Left forelimb (tissue), 1 donor: ENCODE data around the gene YIPF5.
A peak's percentile ranks its signal among the peaks of the same experiment; 100 is the strongest.

Source experiments
- DNase-seq: peaks from one replicate; pipeline ENCODE4 v3.0.0-alpha.2; 2018; ENCODE audit warnings: low spot score

The YIPF5 gene

DNA sequence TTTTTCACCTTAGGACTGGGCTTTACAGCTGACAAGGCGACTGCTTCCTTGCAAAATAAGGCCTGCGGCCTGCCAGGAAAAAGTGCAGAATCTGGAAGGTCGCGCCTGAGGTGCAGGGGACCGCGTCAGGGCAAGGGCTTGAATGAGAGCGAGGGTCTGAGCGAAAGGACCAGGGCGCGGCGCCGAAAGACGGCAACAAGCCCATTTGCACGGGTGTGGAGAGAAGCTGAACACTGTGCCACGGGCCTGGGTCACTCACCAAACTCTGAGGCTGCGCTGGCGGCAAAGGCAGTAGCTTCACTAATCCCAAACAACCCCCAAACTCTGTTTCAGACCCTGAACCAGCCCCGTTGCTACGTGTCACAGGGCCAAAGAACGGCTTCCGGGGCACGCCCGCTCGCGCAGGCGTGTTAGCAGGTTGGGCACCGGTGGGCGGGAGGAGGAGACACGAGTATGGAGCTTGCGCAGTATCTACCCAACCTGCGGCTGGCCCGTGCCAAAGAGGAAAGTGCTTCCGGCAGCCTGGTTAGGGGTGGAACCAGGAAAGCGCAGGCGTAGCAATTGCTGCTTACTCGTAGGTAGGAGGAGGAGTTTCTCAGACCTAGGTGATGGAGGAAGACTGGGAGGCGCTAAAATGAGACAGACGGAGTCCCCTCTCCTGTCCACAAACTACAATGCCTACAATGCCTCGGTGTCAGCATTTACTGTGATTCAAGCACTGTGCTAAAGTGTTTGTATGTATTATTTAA lies at the start of gene YIPF5, which contains the start of gene KCTD16:
Gene YIPF5 (minus strand): TSS at position 384 of the 749 bp plus-strand sequence. CDS start 704 bp downstream, outside the sequence.
Gene KCTD16 (plus strand): TSS at position 598 of the 749 bp plus-strand sequence.
- DNase-seq = peak; percentile 96

DNA sequence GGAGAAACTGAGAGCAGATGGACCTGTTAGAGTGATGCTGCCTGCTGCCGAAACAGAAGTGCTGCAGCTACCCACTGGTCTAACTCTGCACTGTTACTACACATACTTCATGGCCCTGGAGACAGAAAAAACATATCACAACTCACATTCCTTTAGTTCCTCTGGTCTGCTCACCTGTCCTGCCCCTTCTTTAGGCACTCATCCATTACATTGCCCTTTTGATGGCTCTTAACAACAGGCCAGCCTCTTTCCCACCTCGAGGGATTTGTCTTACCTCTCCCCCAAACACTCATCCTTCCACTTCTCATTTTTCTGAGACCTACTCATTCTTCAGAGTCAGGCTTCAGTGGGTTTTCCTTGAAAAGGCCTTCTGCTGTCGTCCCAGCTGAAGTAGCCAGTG lies 49.4 kb upstream of the YIPF5 start:
- no peak for DNase-seq

DNA sequence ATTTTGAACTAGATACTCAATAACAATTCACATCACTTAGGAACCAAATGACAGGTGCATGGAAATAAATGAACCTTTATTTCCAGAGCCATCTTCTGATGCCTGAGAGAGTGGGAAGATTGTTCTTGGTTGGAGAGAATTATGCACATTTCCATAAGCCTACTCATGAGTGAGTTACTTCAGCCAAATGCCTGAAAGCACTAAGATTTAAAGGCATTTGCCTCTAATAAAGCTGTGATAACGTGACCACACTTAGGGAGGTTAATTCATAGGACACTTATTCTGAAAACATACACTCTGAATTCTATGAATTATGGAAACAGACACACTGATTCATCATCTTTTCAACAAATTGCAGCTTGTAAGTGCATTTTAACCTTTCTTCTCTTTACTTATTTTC lies 40.2 kb upstream of the YIPF5 start:
- DNase-seq = no peak

DNA sequence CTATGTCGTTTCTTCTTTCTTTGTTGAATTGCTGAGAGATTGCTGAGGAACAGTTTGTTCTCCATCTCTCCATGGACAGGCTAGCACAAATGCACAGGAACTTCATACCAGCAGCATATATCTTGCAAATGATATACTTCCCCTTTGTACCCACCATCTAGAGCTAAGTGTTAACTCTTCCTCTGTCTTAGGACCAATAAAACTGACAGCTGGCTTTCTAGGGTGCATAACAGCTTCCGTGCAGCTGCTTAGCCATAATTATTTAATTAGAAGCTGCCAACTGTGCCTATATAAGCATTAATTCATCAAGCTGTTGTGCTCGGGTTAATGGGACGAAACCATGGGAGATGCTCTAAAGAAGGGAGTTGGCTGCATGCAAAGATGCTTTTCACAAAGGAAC lies 38.9 kb upstream of the YIPF5 start:
- DNase-seq = no peak

DNA sequence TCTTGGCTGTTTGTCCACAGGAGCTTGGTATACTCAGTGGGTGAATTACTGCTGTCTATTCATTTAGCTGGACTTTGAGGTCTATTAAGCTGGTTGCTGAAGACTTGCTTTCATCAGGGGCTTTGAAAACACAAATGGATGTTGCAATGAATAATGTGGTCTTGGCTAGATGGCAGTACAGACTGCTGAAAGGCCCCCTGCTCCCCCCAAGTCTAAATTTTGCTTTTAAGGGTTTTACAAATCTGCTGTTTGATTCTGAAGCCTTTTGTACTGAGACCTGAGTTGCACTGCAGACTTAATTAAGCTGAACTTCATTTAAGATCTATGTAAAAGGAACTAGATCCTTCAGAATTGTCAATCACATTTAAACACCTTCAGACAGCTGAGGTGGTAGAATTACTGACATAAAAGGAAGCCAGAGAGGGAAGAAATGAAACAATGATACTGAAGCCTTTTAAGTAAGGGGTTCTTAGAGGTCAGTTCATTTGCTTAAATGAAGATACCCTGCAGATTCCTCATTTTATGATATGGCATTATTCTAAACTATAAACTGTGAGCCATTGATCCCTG lies 37.5 kb upstream of the YIPF5 start:
- DNase-seq = no peak

DNA sequence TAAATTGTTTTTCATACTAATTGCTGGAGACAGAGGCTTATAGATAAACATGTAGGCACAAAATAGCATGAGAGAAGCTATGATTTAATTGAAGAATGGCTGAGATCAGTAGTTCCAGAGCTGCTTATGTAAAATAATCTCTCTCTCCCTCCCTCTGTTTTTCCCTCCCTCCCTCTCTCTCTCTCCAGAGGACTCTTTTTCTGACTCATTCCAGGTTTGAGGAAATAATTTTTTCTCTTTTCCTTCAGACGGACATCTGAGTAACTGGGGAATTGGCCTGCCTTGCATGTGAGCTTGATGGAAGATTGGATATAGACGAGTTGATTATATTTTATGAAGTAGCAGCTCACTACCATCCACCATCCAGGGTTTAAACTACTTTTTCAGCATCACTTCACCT lies 35.7 kb upstream of the YIPF5 start:
- DNase-seq = no peak

DNA sequence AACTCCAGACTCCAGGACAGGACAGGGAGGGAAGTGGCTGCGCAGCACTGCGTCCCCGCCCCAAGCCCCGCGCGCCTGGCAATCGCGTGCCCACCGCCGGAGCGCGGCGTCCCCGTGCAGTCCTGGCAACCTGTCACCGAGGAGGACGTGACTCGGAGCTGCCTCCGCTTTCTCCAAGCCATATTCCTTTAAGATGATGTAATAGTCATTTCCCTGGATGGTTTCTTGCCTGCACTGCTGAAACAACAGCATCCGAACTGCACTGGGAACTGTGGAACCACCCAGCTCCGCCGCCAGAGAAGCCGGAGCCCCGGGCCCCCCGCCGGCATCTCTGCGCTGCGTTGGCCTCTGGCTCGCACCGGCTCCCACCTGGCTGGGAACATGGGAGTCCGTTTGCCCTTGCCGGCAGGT lies 34.7 kb upstream of the YIPF5 start:
- no peak for DNase-seq

DNA sequence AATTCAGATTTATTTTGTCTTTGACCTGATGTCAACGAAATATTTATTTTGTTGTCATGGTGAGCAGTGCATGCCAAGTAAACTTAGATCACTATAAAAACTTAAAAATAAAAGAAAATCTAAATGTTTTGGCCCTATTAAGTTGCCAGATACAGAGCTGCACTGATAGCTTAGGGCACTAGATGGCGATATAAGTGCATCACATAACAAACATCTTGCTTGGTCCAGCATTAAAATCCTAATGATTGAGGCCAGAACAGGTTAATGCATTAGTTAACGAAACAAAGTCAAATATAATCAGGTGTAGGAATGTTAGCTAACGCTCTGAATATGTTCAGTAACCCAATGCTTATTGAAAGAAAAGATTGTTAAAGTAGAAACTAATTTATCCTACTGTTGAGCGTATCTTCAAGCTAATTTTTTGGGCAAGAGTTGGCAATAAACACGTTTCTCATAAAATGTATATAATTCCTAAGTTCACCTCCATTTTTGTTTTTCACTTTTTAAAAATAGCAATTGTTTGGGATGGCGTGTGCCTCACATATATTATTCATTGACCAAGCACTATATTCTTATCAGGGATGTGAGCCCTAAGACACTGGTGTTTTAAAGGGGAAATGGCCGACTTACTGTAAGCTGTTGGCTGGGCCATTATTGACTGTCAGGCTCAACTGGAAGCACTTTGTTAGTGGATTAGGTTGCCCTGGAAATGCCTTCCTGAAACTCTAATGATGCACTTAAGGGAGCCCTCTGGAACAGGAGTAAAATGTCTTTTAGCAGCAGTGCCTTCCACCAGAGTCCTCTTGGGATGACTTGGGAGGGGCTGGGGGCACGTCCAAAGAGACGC lies 33.5 kb upstream of the YIPF5 start:
- DNase-seq = no peak

DNA sequence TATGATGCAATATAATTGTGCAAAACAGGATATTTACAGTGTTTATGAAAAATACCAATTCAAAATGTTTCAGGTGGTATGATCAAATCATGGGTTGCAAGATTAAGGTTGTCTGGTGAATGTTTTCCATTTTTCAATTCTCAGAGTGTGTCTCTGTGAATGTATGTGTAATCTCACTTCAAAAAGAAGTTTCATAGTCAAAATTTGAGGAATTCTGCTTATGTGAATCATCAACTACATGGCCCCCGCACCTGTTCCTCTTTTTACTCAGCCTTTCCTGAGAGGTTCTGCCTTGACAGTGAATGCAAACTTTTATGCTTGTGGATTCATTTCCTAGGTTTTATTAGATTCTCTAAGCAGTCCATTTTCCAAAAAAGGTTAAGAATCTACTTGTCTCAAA lies 32.3 kb upstream of the YIPF5 start:
- no peak for DNase-seq

DNA sequence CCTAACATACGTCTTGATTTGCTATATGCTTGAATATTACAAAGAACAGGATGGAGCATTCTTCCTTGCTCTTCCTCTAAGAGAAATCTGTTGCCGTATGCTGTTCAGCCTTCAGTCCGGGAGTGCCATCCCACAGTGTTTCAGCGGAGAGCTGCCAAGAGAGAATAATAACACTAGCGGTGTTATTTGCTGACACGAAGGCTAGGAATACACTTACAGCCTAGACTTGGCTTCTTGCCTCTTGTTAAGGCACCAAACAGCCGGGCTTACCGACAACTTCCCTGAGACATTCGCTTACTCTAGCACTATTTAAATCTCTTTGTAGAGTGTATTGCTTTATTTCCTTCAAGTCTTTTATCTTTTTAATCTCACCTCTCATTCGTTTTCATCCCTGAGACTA lies 31.6 kb upstream of the YIPF5 start:
- no peak for DNase-seq

DNA sequence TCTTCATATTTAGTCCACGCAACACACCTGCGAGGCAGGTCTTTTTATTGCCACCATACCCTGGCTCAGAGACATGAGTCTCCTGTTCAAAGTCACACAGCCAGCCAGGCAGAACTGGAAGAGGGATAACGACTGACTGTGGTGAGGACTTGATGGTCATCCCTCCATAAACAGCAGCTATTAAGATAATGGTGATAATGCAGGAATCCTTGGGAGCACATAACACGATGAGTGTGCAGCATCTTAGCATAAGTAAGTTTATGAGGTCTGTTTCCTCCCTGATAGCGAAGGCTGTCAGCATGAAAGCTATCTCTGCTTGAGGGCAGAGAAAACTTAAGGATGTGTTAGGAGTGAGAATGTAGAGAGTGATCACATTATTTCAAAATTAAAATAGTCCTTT lies 31.1 kb upstream of the YIPF5 start:
- DNase-seq = no peak

DNA sequence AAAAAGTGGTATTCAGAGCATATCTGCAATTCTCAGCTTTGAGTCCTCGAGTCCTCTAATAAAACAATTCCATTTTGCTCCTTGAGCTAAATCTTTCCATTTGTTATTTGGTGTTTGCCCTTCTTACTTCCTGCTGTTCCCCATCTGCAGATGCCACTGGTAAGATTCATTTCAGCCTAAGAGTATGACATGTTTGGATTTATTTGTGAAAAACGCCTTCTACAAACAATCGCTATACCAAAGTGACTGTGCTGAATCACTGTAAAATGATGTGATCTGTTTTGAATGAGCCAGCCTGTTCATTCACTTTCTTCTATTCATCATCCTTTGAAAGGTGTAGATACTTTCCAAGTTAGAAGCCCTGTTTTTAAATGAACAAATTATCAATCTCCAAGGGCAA lies 27.9 kb upstream of the YIPF5 start:
- DNase-seq = no peak

DNA sequence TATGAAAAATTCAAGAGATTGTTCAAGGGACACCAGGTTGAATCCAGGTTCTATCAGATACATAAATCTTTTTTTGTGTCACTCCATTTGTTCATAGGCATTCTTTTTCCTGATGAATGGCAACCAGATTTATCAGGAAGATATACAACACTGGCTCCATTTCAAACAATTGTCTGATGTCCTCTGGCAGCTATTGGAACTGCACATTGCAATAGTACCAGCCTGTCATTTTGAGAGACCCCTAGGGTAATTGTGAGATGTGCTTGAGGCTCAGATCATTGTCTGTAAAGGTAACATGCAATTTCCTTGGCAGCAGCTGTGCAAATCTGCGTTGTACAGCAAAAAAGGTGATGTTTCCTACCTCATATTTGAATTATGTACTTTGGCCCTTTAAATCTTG lies 26.2 kb upstream of the YIPF5 start:
- no peak for DNase-seq

DNA sequence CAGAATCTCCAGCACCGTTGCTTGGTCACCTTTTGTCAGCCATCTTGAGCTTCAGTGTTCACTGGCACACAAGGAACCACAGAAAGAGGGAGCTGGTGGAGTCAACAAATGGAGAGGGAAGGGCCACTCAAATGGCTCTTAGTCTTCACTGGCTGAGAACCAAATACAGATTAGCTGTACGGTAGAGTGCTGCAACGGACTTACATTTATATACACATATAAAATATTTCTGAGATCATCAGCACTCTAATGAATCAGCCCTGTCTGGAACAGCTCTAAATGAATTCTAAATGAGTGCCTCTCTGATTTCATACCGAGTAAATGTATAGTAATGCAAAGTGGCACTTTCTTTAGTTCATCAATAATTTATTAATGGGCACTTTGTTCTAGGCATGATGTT lies 25.0 kb upstream of the YIPF5 start:
- no peak for DNase-seq

DNA sequence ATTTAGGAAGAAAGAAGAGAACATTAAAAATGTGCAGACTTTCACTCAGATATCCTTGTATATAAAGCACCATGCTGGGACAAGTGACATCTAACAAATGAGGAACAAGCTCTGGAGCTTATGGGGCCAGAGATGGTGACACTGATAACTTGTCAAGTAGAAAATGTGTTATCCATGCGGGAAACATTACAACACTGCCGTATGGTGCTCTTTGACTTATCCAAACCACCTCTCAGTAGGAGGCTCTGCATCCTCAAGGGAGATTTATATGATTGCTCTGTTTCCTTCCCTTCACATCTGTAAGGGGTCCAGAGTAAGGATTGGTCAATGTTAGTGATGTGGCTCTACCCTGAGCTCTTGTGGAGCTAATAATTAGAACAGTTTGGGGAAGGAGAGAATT lies 23.7 kb upstream of the YIPF5 start:
- no peak for DNase-seq

DNA sequence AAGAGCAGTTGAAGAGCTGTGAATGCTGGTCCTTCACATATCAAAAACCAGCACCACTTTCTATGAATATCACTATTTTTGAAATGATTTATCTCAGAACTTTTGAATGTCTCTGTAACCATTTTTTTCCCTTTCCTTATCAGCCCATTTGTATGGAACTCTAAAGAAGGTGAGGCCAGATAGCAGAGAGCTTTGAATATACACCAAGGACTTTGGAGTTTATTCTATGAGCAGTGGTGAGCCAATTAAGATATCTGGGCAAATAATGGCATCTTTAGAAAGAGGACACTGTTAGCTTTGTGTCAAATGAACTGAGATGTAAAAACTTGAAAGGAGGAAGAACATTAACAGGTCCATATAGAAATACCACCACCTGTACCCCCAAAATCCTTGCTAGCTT lies 22.2 kb upstream of the YIPF5 start:
- no peak for DNase-seq

DNA sequence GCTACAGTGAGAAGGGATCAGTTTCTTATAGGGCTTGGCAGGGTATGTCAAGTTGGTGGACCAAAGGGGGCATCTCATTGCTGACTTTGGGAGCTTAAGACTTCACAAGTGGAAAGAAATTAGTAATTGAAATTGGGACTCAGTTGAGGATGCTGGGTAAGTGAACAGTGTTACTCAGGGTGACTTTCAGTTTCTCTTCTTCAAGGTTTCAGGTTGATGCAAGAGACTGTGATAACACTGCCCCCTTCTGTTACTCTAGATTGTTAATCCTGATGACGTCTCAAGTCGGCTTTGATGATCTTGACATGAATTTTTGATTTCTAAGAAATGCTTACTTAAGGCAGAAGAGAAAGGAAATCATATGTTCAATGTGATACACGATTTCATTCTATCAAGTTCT lies 21.5 kb upstream of the YIPF5 start:
- no peak for DNase-seq

DNA sequence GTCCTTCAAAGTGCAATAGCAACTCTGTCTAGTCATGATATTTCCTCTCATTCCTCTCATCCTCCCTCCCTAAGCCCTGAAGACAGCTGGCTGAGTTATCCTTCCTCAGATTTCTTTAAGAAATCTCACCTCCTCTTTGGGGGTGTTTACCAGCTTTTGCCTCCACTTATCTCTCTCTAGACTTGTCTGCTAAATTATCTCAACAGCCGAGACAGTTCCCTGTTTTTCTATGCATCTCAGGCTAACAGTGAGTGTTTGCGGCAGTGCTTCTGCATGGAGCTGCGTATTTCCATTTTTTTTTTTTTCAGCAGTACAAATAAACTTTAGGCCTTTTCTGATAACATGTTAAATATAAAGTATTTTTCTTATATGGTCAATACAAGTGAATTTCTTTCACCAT lies 21.1 kb upstream of the YIPF5 start:
- DNase-seq = no peak

DNA sequence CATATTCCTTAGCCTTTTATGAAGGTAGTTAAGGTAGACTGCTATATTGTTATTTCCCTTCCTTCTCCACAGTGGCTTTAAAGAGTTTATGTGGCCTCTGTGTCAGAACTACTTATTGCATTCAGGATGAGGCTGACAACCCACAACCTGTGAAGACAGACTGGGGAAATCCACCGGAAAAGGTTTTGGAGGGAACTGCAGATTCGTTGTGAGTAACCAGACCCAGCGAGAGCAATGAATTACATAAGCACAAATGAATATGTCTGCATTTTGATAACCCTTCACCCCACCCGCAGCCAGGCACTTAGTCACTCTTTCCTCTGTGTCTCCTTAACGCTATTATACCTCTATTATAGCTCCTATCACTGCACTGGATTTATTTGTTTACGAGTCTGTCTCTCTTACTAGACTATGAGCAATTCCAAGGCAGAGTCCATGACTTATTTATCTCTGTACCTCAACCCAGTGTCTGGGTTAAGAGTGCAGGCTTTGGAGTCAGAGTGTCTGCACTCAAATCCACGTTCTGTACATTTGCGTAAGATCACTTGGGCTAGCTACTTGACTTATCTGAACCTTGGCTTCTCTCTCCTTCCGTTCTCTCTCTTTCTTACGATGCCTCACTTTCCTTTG lies 19.5 kb upstream of the YIPF5 start:
- no peak for DNase-seq

DNA sequence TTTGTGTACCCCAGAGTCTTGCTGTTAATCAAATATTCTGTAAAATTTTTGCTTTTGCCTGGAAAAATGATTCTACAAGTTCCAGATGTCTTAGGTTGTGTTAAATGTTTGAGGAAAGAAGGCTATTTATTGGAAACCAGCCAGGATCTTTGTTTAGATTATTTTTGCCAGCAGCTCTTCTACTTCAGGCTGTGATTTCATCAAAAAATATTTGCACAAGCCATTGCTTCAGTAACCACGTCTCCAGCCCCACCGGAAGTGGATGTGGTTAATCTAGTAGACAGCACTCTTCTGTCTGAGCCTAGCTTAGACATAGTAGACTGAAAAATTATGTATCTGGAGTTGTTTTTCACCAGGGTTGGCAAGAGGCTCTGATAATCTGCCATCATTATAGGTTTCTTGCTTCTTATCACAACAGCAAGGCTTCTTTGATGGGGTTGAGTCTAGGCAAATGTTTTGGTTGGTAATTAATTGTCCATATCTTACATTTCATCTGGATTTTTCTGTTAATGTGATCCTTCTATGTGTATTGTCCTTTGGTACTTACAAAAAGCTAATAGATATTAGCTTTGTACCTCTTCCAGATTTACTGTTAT lies 17.3 kb upstream of the YIPF5 start:
- no peak for DNase-seq

DNA sequence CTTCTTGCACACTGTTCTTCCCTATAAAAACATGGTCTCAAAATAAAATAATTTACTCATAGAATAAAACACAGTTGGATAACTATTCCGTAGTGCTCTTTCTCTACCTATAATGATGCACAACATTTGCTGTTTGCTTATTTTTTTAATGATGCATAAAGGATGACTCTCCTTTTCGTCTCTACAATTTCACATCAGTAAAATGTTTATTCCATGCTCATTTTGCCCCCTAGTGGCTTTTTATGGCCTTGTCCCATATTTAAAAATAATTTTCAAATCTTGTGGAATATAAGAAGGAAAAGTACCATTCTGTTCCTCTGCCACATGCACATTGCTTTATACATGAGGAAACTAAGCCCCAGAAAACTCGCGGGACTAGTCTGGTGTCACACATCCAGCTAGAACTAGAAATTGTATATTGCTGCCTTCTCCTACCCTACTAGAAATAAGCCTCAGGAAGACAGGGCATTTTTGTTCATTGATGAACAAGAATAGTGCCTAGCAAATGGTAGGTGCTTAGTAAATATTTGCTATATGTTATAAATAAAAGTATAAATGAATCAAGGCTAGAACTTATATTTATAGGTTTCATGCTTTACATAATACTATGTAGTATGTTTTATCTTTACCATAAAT lies 12.9 kb upstream of the YIPF5 start:
- no peak for DNase-seq

DNA sequence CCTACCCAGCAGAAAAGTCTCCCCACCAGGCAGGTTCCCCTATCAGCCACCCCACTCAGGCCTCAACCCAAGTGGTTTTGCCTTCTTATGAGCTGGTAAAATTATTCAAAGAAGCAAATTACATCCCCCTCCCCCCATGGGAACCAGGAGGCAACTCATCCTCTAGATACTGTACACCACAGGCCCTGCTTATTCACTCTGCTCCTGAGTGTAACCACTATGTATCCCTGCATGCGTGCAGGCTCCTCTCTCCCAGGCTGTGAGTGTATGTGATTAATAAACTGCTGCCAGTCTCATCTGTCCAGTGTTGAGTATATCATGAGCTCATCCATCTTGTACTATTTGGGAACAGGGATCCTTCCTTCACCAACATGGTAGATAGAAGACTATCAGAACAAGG lies 8.8 kb upstream of the YIPF5 start:
- no peak for DNase-seq
